HepG2 (cell line): ENCODE data around the gene CHKB. TPM values are rescaled to one million over a fixed set of nuclear protein-coding genes. Genes with fewer than 3 reads are reported as not detected.

ENCODE experiments used
- ARNTL ChIP-seq: sonication (generic); formaldehyde crosslinking; IDR thresholded peaks from 2 replicates; pipeline ENCODE4 v1.4.0; 2020; ENCODE audit warnings: mild to moderate bottlenecking, missing genetic modification reagents
- ATF4 ChIP-seq, 2 experiments: fragments of 450-650 bp in 1 of 2; sonication (generic) in 1 of 2; formaldehyde crosslinking; IDR thresholded peaks; 2 replicates each; pipeline versions ENCODE4 v1.5.0 to v1.8.0; 2020 to 2022; ENCODE audit warnings: mild to moderate bottlenecking in 1 of 2, missing genetic modification reagents in 1 of 2
- CBX5 ChIP-seq: sonication (generic); formaldehyde crosslinking; IDR thresholded peaks from 2 replicates; pipeline ENCODE4 v1.4.0; 2020; ENCODE audit warnings: missing genetic modification reagents, borderline replicate concordance
- CTCF ChIP-seq: sonication (generic); formaldehyde crosslinking; IDR thresholded peaks from 2 replicates; pipeline ENCODE4 v1.5.0; 2020; ENCODE audit warnings: mild to moderate bottlenecking, missing genetic modification reagents, moderate library complexity
- FOSL1 ChIP-seq: sonication (generic); formaldehyde crosslinking; IDR thresholded peaks from 2 replicates; pipeline ENCODE4 v1.9.0; 2021; ENCODE audit warnings: missing genetic modification reagents, borderline replicate concordance
- HCFC1 ChIP-seq: fragments of 150-350 bp; IDR thresholded peaks from 2 replicates; pipeline ENCODE4 v1.6.1; 2014; ENCODE audit warnings: low read depth, low read length
- HNF4A ChIP-seq: sonication (generic); formaldehyde crosslinking; IDR thresholded peaks from 2 replicates; pipeline ENCODE4 v1.4.0; 2020; ENCODE audit warnings: missing genetic modification reagents
- HNRNPLL ChIP-seq: fragments of 200-400 bp; formaldehyde crosslinking; IDR thresholded peaks from 2 replicates; pipeline ENCODE4 v1.6.1; 2017; ENCODE audit warnings: mild to moderate bottlenecking, low read depth, low read length; ENCODE audit not compliant: poor library complexity, severe bottlenecking
- HOXA9 ChIP-seq: sonication (generic); formaldehyde crosslinking; IDR thresholded peaks from 2 replicates; pipeline ENCODE4 v1.8.1; 2022; ENCODE audit warnings: missing genetic modification reagents, mild to moderate bottlenecking, moderate library complexity, borderline replicate concordance
- NFRKB ChIP-seq: fragments of 450-650 bp; IDR thresholded peaks from 2 replicates; pipeline ENCODE4 v1.6.1; 2017
- NONO ChIP-seq, 2 experiments: fragments of 450-650 bp in 1 of 2; sonication (generic) in 1 of 2; formaldehyde crosslinking in 1 of 2; IDR thresholded peaks in 1 of 2; conservative IDR thresholded peaks in 1 of 2; 2 replicates each; pipeline versions ENCODE4 v1.6.1 to v1.8.0; 2017 to 2022; ENCODE audit warnings: mild to moderate bottlenecking in 1 of 2, missing genetic modification reagents in 1 of 2, moderate library complexity in 1 of 2
- RBM39 ChIP-seq: fragments of 200-400 bp; formaldehyde crosslinking; IDR thresholded peaks from one replicate; pipeline ENCODE4 v1.6.1; 2018; ENCODE audit warnings: antibody characterized with exemption, mild to moderate bottlenecking, low read depth, low read length; ENCODE audit not compliant: poor library complexity, severe bottlenecking
- REL ChIP-seq: sonication (generic); formaldehyde crosslinking; conservative IDR thresholded peaks from 2 replicates; pipeline ENCODE4 v1.8.0; 2022; ENCODE audit warnings: mild to moderate bottlenecking, missing genetic modification reagents, moderate library complexity
- SIX1 ChIP-seq: sonication (generic); formaldehyde crosslinking; IDR thresholded peaks from 2 replicates; pipeline ENCODE4 v1.4.0; 2020; ENCODE audit warnings: missing genetic modification reagents, borderline replicate concordance
- SP5 ChIP-seq: IDR thresholded peaks from 2 replicates; pipeline ENCODE4 v1.6.1; 2016; ENCODE audit warnings: low read depth, borderline replicate concordance
- SRF ChIP-seq: IDR thresholded peaks from 2 replicates; pipeline ENCODE4 v1.6.1; 2011; ENCODE audit warnings: mild to moderate bottlenecking, low read depth, low read length, moderate library complexity
- SUZ12 ChIP-seq: fragments of 150-350 bp; IDR thresholded peaks from 2 replicates; pipeline ENCODE4 v1.6.1; 2014; ENCODE audit warnings: low read depth, low read length
- ZEB1 ChIP-seq: IDR thresholded peaks from 2 replicates; pipeline ENCODE4 v1.6.1; 2012; ENCODE audit warnings: mild to moderate bottlenecking, low read depth, inconsistent platforms; ENCODE audit not compliant: insufficient replicate concordance
- ZFP36L2 ChIP-seq: sonication (generic); formaldehyde crosslinking; IDR thresholded peaks from 2 replicates; pipeline ENCODE4 v1.4.0; 2020; ENCODE audit warnings: missing genetic modification reagents
- ZNF501 ChIP-seq: sonication (generic); formaldehyde crosslinking; IDR thresholded peaks from 2 replicates; pipeline ENCODE4 v1.5.1; 2020; ENCODE audit warnings: mild to moderate bottlenecking, moderate library complexity, missing genetic modification reagents
- ZNF652 ChIP-seq: IDR thresholded peaks from 2 replicates; pipeline ENCODE4 v1.6.1; 2016; ENCODE audit warnings: low read depth, borderline replicate concordance
- ZSCAN20 ChIP-seq: sonication (generic); formaldehyde crosslinking; IDR thresholded peaks from 2 replicates; pipeline ENCODE4 v1.4.0; 2020; ENCODE audit warnings: missing genetic modification reagents, mild to moderate bottlenecking, borderline replicate concordance
- ZUFSP ChIP-seq: sonication (generic); formaldehyde crosslinking; IDR thresholded peaks from 2 replicates; pipeline ENCODE4 v1.9.0; 2021; ENCODE audit warnings: missing genetic modification reagents, mild to moderate bottlenecking, borderline replicate concordance
- polyA plus RNA-seq, 8 experiments: library from polyadenylated mRNA; depleted of rRNA in 3 of 8; stranded (reverse) in 7 of 8; unstranded in 1 of 8; fragments of >200 nt; fragmentation: Illumina TruSeq in 4 of 8; extraction: Trizol in 4 of 8; gene quantifications; 2 replicates each; pipeline versions ENCODE4 v1.2.1 to v1.2.3, GENCODE V29; 2011 to 2016; ENCODE audit warnings: low read depth in 4 of 8, missing spikeins in 1 of 8, mixed read lengths in 1 of 8; ENCODE audit not compliant: insufficient read depth in 1 of 8
- total RNA-seq, 5 experiments: library from RNA; depleted of rRNA; stranded (reverse); fragments of >200 nt; fragmentation: Illumina TruSeq; extraction: Trizol; gene quantifications; 2 replicates each; pipeline ENCODE4 v1.2.3, GENCODE V29; 2016; ENCODE audit warnings: low read depth in 1 of 5

Gene CHKB
- total and polyA plus RNA-seq, 2 of the 13 experiments (the other 11 are each of a cell fraction or from before 2014, with no cell fraction given): 24.5 to 42.7 TPM

GRCh38 chr22:50530877-50531545 is 51.6 kb downstream of the CHKB start (continued):
- TF ChIP-seq HNRNPLL: peak; percentile 97
- TF ChIP-seq SUZ12: no peak
- no peak for TF ChIP-seq SIX1 (CRISPR knock-in tag)
- no peak for TF ChIP-seq ZEB1
- 0 out of 2 replicates have a peak, but pooled peaks have one; percentile 21 for TF ChIP-seq HOXA9 (CRISPR knock-in tag)
- TF ChIP-seq ZNF501 (CRISPR knock-in tag): peak; percentile 8; the same call in 1 of the 2 replicates
- no peak for TF ChIP-seq ZNF652
- no peak for TF ChIP-seq ZUFSP (CRISPR knock-in tag)
- peak; percentile 54; the same call in 1 of the 2 replicates for TF ChIP-seq SP5 (CRISPR knock-in tag)
- TF ChIP-seq ZFP36L2 (CRISPR knock-in tag): no peak
- no peak for TF ChIP-seq CTCF (CRISPR knock-in tag)
- TF ChIP-seq NONO (IDR thresholded peaks at IDR 0.05): no peak
- peak; percentile 74 for TF ChIP-seq NONO (CRISPR knock-in tag; conservative IDR thresholded peaks at IDR 0.05)
- no peak for TF ChIP-seq SRF
- TF ChIP-seq HCFC1: no peak
- no peak for TF ChIP-seq HNF4A
- no peak for TF ChIP-seq RBM39
- no peak for TF ChIP-seq FOSL1 (CRISPR knock-in tag)
- TF ChIP-seq ZSCAN20 (CRISPR knock-in tag): no peak
- no peak; the same call in 1 of the 2 replicates for TF ChIP-seq ARNTL (CRISPR knock-in tag)
- no peak for TF ChIP-seq NFRKB
- no peak for TF ChIP-seq ATF4 (CRISPR knock-in tag; IDR thresholded peaks at IDR 0.05)
- no peak for TF ChIP-seq REL (CRISPR knock-in tag)
- peak; percentile 21; the same call in 1 of the 2 replicates for TF ChIP-seq CBX5 (CRISPR knock-in tag)
